Endometrial microvascular endothelial cells (primary cell): ENCODE data around the gene C14orf180. TPM values are rescaled to one million over a fixed set of nuclear protein-coding genes. Genes with fewer than 3 reads are reported as not detected.
"Not testable (repeated sequence)": the region's sequence is repeated elsewhere in the genome, so short reads cannot be mapped to it uniquely, and the experiment has no call there.

Experiments used
- in situ Hi-C: cut with HindIII; loops from 2 replicates; pipeline ENCODE4 v1.10.0; 2017; ENCODE audit warnings: low sequenced_read_pairs, low pct_unique_long_range_greater_than_20kb; ENCODE audit errors: inconsistent ontology term
- total RNA-seq: library from RNA; depleted of rRNA; stranded (reverse); fragments of >200 nt; gene quantifications from one replicate; pipeline ENCODE4 v1.2.3, GENCODE V29; 2015; ENCODE audit errors: inconsistent ontology term

C14orf180 gene
- total RNA-seq, 1 donor from 2014 or later: not detected

DNA sequence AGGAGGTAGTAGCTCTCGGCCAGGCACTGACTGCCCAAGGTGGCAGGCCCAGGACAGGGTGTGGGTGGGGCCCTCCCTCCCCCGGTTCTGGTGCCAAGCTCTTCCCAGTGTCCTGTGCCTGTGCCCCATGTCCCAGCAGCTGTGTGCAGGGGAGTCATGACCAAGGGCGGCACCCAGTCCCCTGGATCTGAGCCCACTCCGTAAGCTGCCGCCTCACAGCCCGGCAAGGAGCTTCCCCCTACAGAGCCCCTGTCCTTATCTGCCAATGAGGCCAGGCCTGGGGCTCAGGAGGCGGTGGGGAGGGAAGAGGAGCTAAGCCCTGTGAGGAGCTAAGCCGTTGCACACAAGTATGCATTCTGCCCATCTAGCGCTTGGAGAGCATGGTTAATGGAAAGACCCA, 5.6 kb upstream of the C14orf180 start:
- in situ Hi-C loops: no loop called here

- in situ Hi-C loops: no loop called here
These were observed 5.0 kb upstream of the C14orf180 start for GRCh38 chr14:104574536-104574935.

DNA sequence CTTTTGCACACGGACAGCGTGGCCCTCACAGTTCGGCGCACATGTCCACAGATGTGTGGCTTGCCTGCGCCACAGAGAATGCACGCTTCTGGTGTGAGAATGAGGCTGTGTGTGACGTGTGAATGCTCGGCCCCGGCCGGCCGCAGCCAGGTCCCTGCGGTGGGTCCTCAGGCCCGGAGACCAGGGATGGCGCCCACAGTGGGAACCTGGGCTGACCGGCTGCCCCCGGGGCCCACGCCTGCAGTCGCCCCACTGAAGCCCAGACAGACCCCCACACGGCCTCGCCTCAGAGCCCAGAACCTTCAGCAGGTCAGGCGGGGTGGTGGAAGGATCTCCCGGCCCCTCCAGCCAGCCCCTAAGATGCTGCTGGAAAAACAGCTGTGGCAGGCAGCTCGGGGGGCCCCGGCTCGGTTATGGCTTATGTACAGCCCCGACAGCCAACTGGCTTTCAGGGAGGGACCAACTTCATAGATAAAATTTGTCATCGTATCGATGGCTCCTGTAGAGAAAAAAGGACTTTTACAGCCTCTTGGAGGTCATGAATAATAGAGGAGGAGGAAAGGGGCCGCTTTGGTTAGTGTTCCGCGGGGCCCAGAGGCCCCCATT, 4.5 kb upstream of the C14orf180 start:
- in situ Hi-C loops: no loop called here

DNA sequence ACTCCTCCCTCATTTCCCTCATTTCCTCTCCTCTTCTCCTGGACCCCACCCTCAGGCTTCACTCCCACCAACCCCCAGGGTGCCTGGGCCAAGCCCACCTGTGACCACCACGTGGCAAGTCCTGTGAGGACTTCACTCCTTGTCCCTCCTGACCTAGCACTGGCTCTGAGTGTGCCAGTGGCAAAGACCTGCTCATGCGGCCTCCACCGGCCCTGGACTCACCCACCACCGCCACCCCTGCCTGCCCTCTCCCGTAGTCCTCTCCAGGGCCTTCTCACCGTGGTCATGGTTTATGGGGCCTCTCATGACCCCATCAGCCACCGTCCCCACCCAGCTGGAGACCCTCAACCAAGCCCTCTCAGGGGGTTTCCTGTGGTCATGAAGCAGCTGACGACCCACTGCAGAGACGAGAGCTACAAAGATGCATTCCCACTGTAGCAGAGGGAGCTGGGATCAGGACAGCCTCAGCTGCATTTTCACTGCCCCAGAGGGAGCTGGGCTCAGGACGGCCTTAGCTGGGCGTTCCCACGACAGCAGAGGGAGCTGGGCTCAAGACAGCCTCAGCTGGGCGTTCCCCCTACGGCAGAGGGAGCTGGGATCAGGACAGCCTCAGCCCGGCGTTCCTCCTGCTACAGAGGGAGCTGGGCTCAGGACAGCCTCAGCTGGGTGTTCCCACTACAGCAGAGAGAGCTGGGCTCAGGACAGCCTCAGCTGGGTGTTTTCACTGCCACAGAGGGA, 3.2 kb upstream of the C14orf180 start:
- in situ Hi-C loops: no loop called here

DNA sequence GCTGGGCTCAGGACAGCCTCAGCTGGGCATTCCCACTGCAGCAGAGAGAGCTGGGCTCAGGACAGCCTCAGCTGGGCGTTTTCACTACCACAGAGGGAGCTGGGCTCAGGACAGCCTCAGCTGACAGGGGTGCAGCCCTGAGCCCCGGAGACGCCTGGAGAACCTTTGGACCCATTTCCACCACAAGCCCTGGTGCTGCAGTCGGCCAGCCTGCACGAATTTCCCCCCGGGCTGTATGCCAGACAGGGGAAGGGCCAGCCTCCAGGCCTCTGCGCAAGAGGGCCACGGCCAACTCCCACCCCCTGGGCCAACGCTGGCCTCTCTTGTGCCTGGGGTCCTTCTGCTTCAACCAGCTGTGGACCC, 2.6 kb upstream of the C14orf180 start:
- in situ Hi-C loops: no loop called here

GRCh38 chr14:104577426-104577825, 2.1 kb upstream of the C14orf180 start:
- in situ Hi-C loops: no loop called here

DNA sequence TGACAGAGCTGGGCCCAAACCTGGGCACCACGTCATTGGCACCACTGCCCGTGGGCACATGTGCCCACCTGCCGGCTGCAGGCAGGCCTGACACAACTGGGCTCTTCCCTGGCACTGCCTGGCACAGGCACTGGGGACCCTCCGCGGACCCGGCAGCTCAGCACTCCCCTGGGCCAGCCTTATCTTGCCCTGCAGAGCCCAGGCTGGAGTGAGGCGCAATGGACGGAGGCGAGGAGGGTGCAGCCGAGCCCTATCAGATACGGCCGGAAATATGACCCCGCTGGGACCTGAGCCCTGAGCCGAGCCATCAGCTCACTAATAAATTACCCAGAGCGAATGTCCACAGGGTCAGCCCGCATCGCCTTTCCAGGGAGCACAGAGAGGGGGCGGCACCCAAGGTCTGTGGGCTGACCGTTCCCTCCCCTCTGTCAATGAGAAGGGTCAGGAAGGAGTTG, 1.7 kb upstream of the C14orf180 start:
- in situ Hi-C loops: no loop called here

- in situ Hi-C loops: no loop called here
These were observed 1.2 kb upstream of the C14orf180 start for GRCh38 chr14:104578321-104578720.

DNA sequence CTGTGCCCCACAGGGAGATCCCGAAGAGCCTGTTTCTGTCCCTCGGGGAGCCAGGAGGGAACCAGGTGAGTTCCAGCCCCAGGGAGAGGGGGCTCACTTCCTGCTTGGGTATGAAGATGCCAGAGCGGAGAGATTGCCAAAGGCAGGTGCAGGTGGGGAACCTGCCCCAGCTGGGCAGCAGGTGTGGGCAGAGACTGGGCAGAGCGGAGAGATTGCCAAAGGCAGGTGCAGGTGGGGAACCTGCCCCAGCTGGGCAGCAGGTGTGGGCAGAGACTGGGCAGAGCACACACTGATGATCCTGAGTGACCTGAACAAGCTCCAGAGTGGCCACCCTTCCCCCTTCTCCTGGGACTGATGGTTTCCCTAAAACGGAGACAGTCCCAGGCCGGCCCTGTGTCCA, 375 bp downstream of the C14orf180 start:
- in situ Hi-C loops: not testable (repeated sequence)

- in situ Hi-C loops: no loop called here
These were observed 1.4 kb downstream of the C14orf180 start for GRCh38 chr14:104580961-104581360.

DNA sequence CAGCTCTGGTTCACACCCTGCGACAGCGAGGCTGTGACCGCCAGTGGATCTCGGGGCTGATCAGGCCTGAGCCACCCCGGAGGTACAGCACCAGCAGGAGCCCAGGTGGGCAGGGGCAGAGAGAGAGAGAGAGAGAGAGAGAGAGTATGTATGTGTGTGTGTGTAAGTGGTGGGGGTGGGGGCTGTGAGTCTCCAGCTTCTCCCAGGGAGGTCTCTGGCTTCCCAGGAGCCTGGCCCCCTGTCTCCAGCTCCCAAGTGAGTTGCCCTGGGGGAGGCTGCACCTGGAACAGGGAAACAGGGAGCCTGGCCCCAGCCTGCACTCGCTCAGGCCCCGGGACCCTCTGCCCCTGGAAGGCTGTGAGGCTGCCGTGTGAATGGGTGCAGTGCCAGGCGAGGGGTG, 2.0 kb downstream of the C14orf180 start:
- in situ Hi-C loops: no loop called here

GRCh38 chr14:104582005-104582404, 2.4 kb downstream of the C14orf180 start:
- in situ Hi-C loops: no loop called here

GRCh38 chr14:104582662-104583061, 3.1 kb downstream of the C14orf180 start:
- in situ Hi-C loops: no loop called here

GRCh38 chr14:104583424-104584306, 4.1 kb downstream of the C14orf180 start:
- in situ Hi-C loops: no loop called here

- in situ Hi-C loops: no loop called here
These were observed 5.0 kb downstream of the C14orf180 start for GRCh38 chr14:104584557-104584956.

- in situ Hi-C loops: no loop called here
These were observed 6.6 kb downstream of the C14orf180 start for GRCh38 chr14:104585966-104586697.

- in situ Hi-C loops: no loop called here
These were observed 7.5 kb downstream of the C14orf180 start for GRCh38 chr14:104586832-104587620.

DNA sequence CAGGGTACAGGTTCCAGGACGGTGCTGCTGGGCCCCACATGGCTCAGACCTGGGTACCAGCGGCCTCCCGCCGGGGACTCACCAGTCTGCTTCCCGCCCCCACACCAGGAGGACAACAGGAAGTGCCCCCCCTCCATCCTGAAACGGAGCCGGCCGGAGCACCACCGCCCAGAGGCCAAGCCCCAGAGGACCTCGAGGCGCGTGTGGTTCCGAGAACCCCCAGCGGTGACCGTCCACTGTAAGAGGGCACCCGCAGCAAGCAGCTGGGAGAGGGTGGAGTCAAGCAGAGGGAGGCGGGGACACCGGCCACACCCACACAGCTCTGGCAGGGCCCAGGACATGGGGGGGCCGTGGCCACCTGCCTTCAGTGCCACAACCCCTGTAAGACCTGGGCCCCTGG, 8.1 kb downstream of the C14orf180 start:
- in situ Hi-C loops: no loop called here
